Measurements from ENCODE around the gene SUSD6.

The SUSD6 gene

GRCh38 chr14:69620211-69620611 lies 8.8 kb downstream of the SUSD6 start:
- Histone ChIP-seq H3K79me2 (ENCODE audit: control insufficient read depth, low read length) (peaks cover 94% of the 10 kb centered on the region), H3K4me2 (ENCODE audit: low read length) (no peak overlapping the region)

GRCh38 chr14:69620981-69621380 lies 9.6 kb downstream of the SUSD6 start:
- H3K27ac ChIP-seq (ENCODE audit: low read depth, low read length): no peak overlapping the region
- H3F3A ChIP-seq (ENCODE audit: control insufficient read depth, insufficient read depth): peaks cover 10% of the 10 kb centered on the region
- H3K4me2 ChIP-seq (ENCODE audit: low read length): no peak overlapping the region
- H3K27me3 ChIP-seq (ENCODE audit: control insufficient read depth, low read length): no peaks in the 10 kb centered on the region
- H3K79me2 ChIP-seq (ENCODE audit: control insufficient read depth, low read length): peaks cover 98% of the 10 kb centered on the region
- no peak overlapping the region for H3K4me3 ChIP-seq (ENCODE audit: low read length)
- peaks cover 82% of the 10 kb centered on the region for H3K4me1 ChIP-seq (ENCODE audit: control insufficient read depth, low read length)
- no peaks in the 10 kb centered on the region for H3K9me2 ChIP-seq (replicated peaks; ENCODE audit: control insufficient read depth, low read length)
- TF ChIP-seq CTCF (IDR thresholded peaks at IDR 0.05; ENCODE audit: low read depth, low read length, poor library complexity, severe bottlenecking) (no peak), EZH2phosphoT487 (IDR thresholded peaks at IDR 0.05; ENCODE audit: borderline replicate concordance, low read length) (no peak)
- no peaks in the 10 kb centered on the region for H3K9me3 ChIP-seq (ENCODE audit: control insufficient read depth, insufficient read depth, low read length)
- peaks cover 24% of the 10 kb centered on the region for H3K36me3 ChIP-seq (ENCODE audit: control insufficient read depth, low read length)
- 0 out of 2 replicates have a peak, but pooled peaks cover 3% of the 10 kb centered on the region for H4K20me1 ChIP-seq (ENCODE audit: control insufficient read depth, insufficient read depth, low read depth, low read length)

More at GRCh38 chr14:69620211-69620611, 8.8 kb downstream of the SUSD6 start:
- Histone ChIP-seq H4K20me1 (ENCODE audit: control insufficient read depth, insufficient read depth, low read depth, low read length) (0 out of 2 replicates have a peak, but pooled peaks cover 3% of the 10 kb centered on the region), H3K27me3 (ENCODE audit: control insufficient read depth, low read length) (no peaks in the 10 kb centered on the region), H3K4me1 (ENCODE audit: control insufficient read depth, low read length) (peaks cover 82% of the 10 kb centered on the region), H3K9me2 (replicated peaks; ENCODE audit: control insufficient read depth, low read length) (no peaks in the 10 kb centered on the region), H3K27ac (ENCODE audit: low read depth, low read length) (no peak overlapping the region), H3F3A (ENCODE audit: control insufficient read depth, insufficient read depth) (peaks cover 13% of the 10 kb centered on the region), H3K4me3 (ENCODE audit: low read length) (no peak overlapping the region), H3K36me3 (ENCODE audit: control insufficient read depth, low read length) (peaks cover 26% of the 10 kb centered on the region), H3K9me3 (ENCODE audit: control insufficient read depth, insufficient read depth, low read length) (no peaks in the 10 kb centered on the region)
- TF ChIP-seq CTCF (IDR thresholded peaks at IDR 0.05; ENCODE audit: low read depth, low read length, poor library complexity, severe bottlenecking): no peak
- TF ChIP-seq EZH2phosphoT487 (IDR thresholded peaks at IDR 0.05; ENCODE audit: borderline replicate concordance, low read length): no peak

- Histone ChIP-seq H3K4me2 (ENCODE audit: low read length) (no peak overlapping the region), H3K4me1 (ENCODE audit: control insufficient read depth, low read length) (peaks cover 80% of the 10 kb centered on the region)
Observed at GRCh38 chr14:69624136-69624535, 12.7 kb downstream of the SUSD6 start.

More at GRCh38 chr14:69624136-69624535, 12.7 kb downstream of the SUSD6 start:
- Histone ChIP-seq H3F3A (ENCODE audit: control insufficient read depth, insufficient read depth) (peaks cover 11% of the 10 kb centered on the region; the same call in 1 of the 2 replicates), H4K20me1 (ENCODE audit: control insufficient read depth, insufficient read depth, low read depth, low read length) (0 out of 2 replicates have a peak, but pooled peaks cover 3% of the 10 kb centered on the region), H3K36me3 (ENCODE audit: control insufficient read depth, low read length) (0 out of 2 replicates have a peak, but pooled peaks cover 3% of the 10 kb centered on the region), H3K4me3 (ENCODE audit: low read length) (no peak overlapping the region), H3K27me3 (ENCODE audit: control insufficient read depth, low read length) (no peaks in the 10 kb centered on the region), H3K27ac (ENCODE audit: low read depth, low read length) (no peak overlapping the region), H3K9me2 (replicated peaks; ENCODE audit: control insufficient read depth, low read length) (no peaks in the 10 kb centered on the region), H3K9me3 (ENCODE audit: control insufficient read depth, insufficient read depth, low read length) (no peaks in the 10 kb centered on the region), H3K79me2 (ENCODE audit: control insufficient read depth, low read length) (peaks cover 98% of the 10 kb centered on the region)
- TF ChIP-seq CTCF (IDR thresholded peaks at IDR 0.05; ENCODE audit: low read depth, low read length, poor library complexity, severe bottlenecking): no peak
- no peak for TF ChIP-seq EZH2phosphoT487 (IDR thresholded peaks at IDR 0.05; ENCODE audit: borderline replicate concordance, low read length)

Measured in DOHH2 (cell line).